ENCODE results near the gene PSME3.

PSME3 gene

GRCh38 chr17:42832934-42833766 is at the start of gene PSME3:
PSME3 (plus strand) TSS chr17:42833397; CDS start chr17:42833632, 235 bp downstream.
- peak; percentile 82 to 88 for DNase-seq (ENCODE audit: extremely low read depth in 1 of 2, low read depth in 1 of 2)

- DNase-seq (ENCODE audit: extremely low read depth in 1 of 2, low read depth in 1 of 2) = no peak
Observed at GRCh38 chr17:42783791-42784138, 49.4 kb upstream of the PSME3 start.

- DNase-seq (ENCODE audit: extremely low read depth in 1 of 2, low read depth in 1 of 2) = no peak
Observed at GRCh38 chr17:42784409-42784808, 48.8 kb upstream of the PSME3 start.

GRCh38 chr17:42784811-42785592 is 48.2 kb upstream of the PSME3 start:
- no peak for DNase-seq (ENCODE audit: extremely low read depth in 1 of 2, low read depth in 1 of 2)

GRCh38 chr17:42787266-42787665 is 45.9 kb upstream of the PSME3 start:
- no peak for DNase-seq (ENCODE audit: extremely low read depth in 1 of 2, low read depth in 1 of 2)

GRCh38 chr17:42791948-42792347 is 41.2 kb upstream of the PSME3 start:
- DNase-seq (ENCODE audit: extremely low read depth in 1 of 2, low read depth in 1 of 2) = no peak

GRCh38 chr17:42792545-42792944 is 40.7 kb upstream of the PSME3 start:
- no peak for DNase-seq (ENCODE audit: extremely low read depth in 1 of 2, low read depth in 1 of 2)

- no peak for DNase-seq (ENCODE audit: extremely low read depth in 1 of 2, low read depth in 1 of 2)
Observed at GRCh38 chr17:42795061-42795460, 38.1 kb upstream of the PSME3 start.

- no peak for DNase-seq (ENCODE audit: extremely low read depth in 1 of 2, low read depth in 1 of 2)
Observed at GRCh38 chr17:42795465-42795864, 37.7 kb upstream of the PSME3 start.

- no peak for DNase-seq (ENCODE audit: extremely low read depth in 1 of 2, low read depth in 1 of 2)
Observed at GRCh38 chr17:42796066-42796758, 37.0 kb upstream of the PSME3 start.

GRCh38 chr17:42797067-42798007 is 35.9 kb upstream of the PSME3 start:
- DNase-seq (ENCODE audit: extremely low read depth in 1 of 2, low read depth in 1 of 2) = no peak

- no peak for DNase-seq (ENCODE audit: extremely low read depth in 1 of 2, low read depth in 1 of 2)
Observed at GRCh38 chr17:42798011-42798382, 35.2 kb upstream of the PSME3 start.

GRCh38 chr17:42798383-42799380 is 34.5 kb upstream of the PSME3 start, which contains the start of the genes CNTD1 and COA3:
CNTD1 (plus strand) TSS chr17:42798861; CDS start chr17:42799068, 207 bp downstream.
COA3 (minus strand) TSS chr17:42798704; CDS start chr17:42798681, 23 bp downstream.
- DNase-seq (ENCODE audit: extremely low read depth in 1 of 2, low read depth in 1 of 2) = peak; percentile 68 to 76

GRCh38 chr17:42803074-42803883 is 29.9 kb upstream of the PSME3 start:
- DNase-seq (ENCODE audit: extremely low read depth in 1 of 2, low read depth in 1 of 2) = no peak

GRCh38 chr17:42804918-42805367 is 28.3 kb upstream of the PSME3 start:
- DNase-seq (ENCODE audit: extremely low read depth in 1 of 2, low read depth in 1 of 2) = no peak

GRCh38 chr17:42806249-42806648 is 26.9 kb upstream of the PSME3 start:
- no peak for DNase-seq (ENCODE audit: extremely low read depth in 1 of 2, low read depth in 1 of 2)

- no peak for DNase-seq (ENCODE audit: extremely low read depth in 1 of 2, low read depth in 1 of 2)
Observed at GRCh38 chr17:42809250-42809649, 23.9 kb upstream of the PSME3 start.
